Gastrocnemius medialis (tissue), 4 donors: Measurements from ENCODE around the gene CPNE2. TPM values are rescaled to one million over a fixed set of nuclear protein-coding genes. Genes with fewer than 3 reads are reported as not detected.

ENCODE experiments used
- ATAC-seq, 2 donors: fragments of 150-250 bp; one replicate each; pipeline ENCODE4 v1.9.1; 2016
- DNase-seq, 2 donors: peaks; one replicate each; pipeline ENCODE4 v3.0.0-alpha.2; 2019
- H3K27ac ChIP-seq, 4 donors: fragments of 200-600 bp; sonication (generic); 1 replicate in 1 of 4; 2 replicates in 3 of 4; pipeline ENCODE4 v1.5.1; 2016 to 2018; ENCODE audit warnings: mild to moderate bottlenecking in 2 of 4, moderate library complexity in 1 of 4
- H3K27me3 ChIP-seq, 3 donors: fragments of 200-600 bp; sonication (generic) in 2 of 3; 1 replicate in 1 of 3; 2 replicates in 2 of 3; pipeline versions ENCODE4 v1.5.1 to v1.6.0; 2016 to 2019; ENCODE audit warnings: mild to moderate bottlenecking in 1 of 3, moderate library complexity in 1 of 3
- H3K36me3 ChIP-seq, 2 donors: fragments of 200-600 bp; sonication (generic) in 1 of 2; one replicate each; pipeline ENCODE4 v1.5.1; 2017 to 2018
- H3K4me1 ChIP-seq, 2 donors: fragments of 200-600 bp; sonication (generic) in 1 of 2; one replicate each; pipeline ENCODE4 v1.5.1; 2016 to 2017; ENCODE audit warnings: mild to moderate bottlenecking in 2 of 2
- H3K4me3 ChIP-seq, 4 donors: fragments of 200-600 bp; sonication (generic) in 3 of 4; 1 replicate in 1 of 4; 2 replicates in 3 of 4; pipeline ENCODE4 v1.5.1; 2016 to 2019; ENCODE audit warnings: mild to moderate bottlenecking in 2 of 4
- H3K9me3 ChIP-seq, 3 donors: fragments of 200-600 bp; sonication (generic) in 2 of 3; 1 replicate in 1 of 3; 2 replicates in 2 of 3; pipeline ENCODE4 v1.5.1; 2016 to 2019
- CTCF ChIP-seq, 5 experiments: fragments of 450-650 bp in 3 of 5; fragments of 200-600 bp in 2 of 5; sonication (generic) in 2 of 5; IDR thresholded peaks in 4 of 5; conservative IDR thresholded peaks in 1 of 5; 1 replicate in 4 of 5; 2 replicates in 1 of 5; pipeline ENCODE4 v1.5.1; 2016 to 2019; ENCODE audit warnings: antibody characterized with exemption in 5 of 5, mild to moderate bottlenecking in 3 of 5, moderate library complexity in 3 of 5
- POLR2A ChIP-seq, 2 donors: fragments of 450-650 bp; IDR thresholded peaks; one replicate each; pipeline ENCODE4 v1.6.1; 2017; ENCODE audit warnings: antibody characterized with exemption in 2 of 2, mild to moderate bottlenecking in 2 of 2, moderate library complexity in 2 of 2
- in situ Hi-C, 4 donors: fragments of 200-750 bp; cut with MboI; loops; one replicate each; pipeline versions ENCODE4 v1.15.0 to v1.8.0; 2017; ENCODE audit warnings: low sequenced_read_pairs in 4 of 4
- intact Hi-C: fragments of 100-400 bp; cut with DNase I; formaldehyde crosslinking; loops from one replicate; pipeline ENCODE4 v1.15.1; 2023; ENCODE audit warnings: low total_unique reads
- total RNA-seq, 4 donors: library from RNA; depleted of rRNA; stranded (reverse); fragments of >200 nt; gene quantifications; one replicate each; pipeline versions ENCODE4 v1.1.0 to v1.2.3, GENCODE V29; 2016

CPNE2 gene
- total RNA-seq, 4 donors from 2014 or later: 11.7 to 20.0 (median 17.2) TPM

DNA sequence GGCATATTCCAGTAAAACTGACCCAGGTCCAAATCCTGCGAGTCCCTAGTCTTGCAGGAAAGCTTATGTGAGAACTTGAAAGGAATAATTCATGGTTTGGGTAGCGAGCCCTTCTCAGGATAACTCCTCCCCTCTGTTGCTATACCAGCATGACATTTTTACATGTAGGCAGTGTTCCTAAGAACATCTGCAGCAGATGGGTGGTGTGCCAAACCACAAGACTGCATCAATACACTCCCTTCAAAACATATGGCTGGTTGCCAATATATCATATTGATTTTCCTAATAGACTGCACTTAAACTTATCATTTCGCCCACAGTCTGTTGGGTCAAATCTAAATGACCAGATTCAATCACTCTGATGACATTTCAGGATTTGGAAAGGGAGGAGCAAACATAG is 73.6 kb downstream of the CPNE2 start:
- intact Hi-C loops (loop anchor here (5.0 kb wide), 1 partner anchor 84 kb away; no protein-coding TSS in a partner anchor), in situ Hi-C loops (loop anchor here in 2 of 4 donors (5.0 kb wide), 2 partner anchors 79 to 84 kb away; no protein-coding TSS in a partner anchor)
- Histone ChIP-seq H3K9me3 (no peaks in the 10 kb centered on the region), H3K4me1 (no peaks in the 10 kb centered on the region), H3K4me3 (no peak overlapping the region), H3K27me3 (no peaks in the 10 kb centered on the region), H3K36me3 (peaks cover 0 to 62% of the 10 kb centered on the region in 2 donors), H3K27ac (no peak overlapping the region)
- DNase-seq: no peak
- ATAC-seq: no peak
- TF ChIP-seq POLR2A (IDR thresholded peaks at IDR 0.05): no peak
- no peak for TF ChIP-seq CTCF (IDR thresholded peaks at IDR 0.05 in 4 of 5, conservative IDR thresholded peaks at IDR 0.05 in 1 of 5)

GRCh38 chr16:57166451-57166850 is 74.1 kb downstream of the CPNE2 start:
- intact Hi-C loops: loop anchor here (5.0 kb wide), 1 partner anchor 84 kb away; no protein-coding TSS in a partner anchor
- Histone ChIP-seq H3K4me1 (no peaks in the 10 kb centered on the region), H3K36me3 (peaks cover 0 to 67% of the 10 kb centered on the region in 2 donors), H3K27ac (no peak overlapping the region), H3K9me3 (no peaks in the 10 kb centered on the region), H3K27me3 (no peaks in the 10 kb centered on the region), H3K4me3 (no peak overlapping the region)
- DNase-seq (no peak), ATAC-seq (no peak)
- in situ Hi-C loops: loop anchor here in 2 of 4 donors (5.0 kb wide), 2 partner anchors 79 to 84 kb away; no protein-coding TSS in a partner anchor
- no peak for TF ChIP-seq CTCF (IDR thresholded peaks at IDR 0.05 in 4 of 5, conservative IDR thresholded peaks at IDR 0.05 in 1 of 5)
- no peak for TF ChIP-seq POLR2A (IDR thresholded peaks at IDR 0.05)

DNA sequence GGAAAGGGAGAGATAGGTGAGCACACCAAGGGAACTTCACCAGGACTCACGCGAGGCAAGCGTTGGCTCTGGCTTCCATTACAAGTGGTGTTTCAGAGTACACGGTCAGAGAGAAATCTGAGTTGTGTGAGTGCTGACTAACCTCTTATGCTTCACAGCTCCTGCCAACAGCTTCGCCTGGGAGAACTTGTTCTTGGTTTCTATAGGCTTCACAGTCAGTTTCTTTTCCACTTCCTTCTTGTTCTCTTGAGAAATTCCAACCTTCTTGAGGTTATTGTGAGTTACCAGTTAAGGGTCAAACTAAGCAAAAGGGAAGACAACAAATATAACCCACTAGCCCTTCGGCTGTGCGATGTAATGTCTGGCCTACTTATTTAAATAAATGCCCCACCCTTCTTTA is 74.6 kb downstream of the CPNE2 start:
- in situ Hi-C loops (loop anchor here in 2 of 4 donors (5.0 kb wide), 2 partner anchors 80 to 85 kb away; no protein-coding TSS in a partner anchor), intact Hi-C loops (loop anchor here (5.0 kb wide), 1 partner anchor 85 kb away; no protein-coding TSS in a partner anchor)
- Histone ChIP-seq H3K27me3 (no peaks in the 10 kb centered on the region), H3K4me3 (no peak overlapping the region), H3K36me3 (peaks cover 0 to 68% of the 10 kb centered on the region in 2 donors), H3K4me1 (no peaks in the 10 kb centered on the region), H3K27ac (no peak overlapping the region), H3K9me3 (no peaks in the 10 kb centered on the region)
- TF ChIP-seq POLR2A (IDR thresholded peaks at IDR 0.05) (no peak), CTCF (IDR thresholded peaks at IDR 0.05 in 4 of 5, conservative IDR thresholded peaks at IDR 0.05 in 1 of 5) (no peak)
- ATAC-seq (peak in 1 of 2 donors; percentile 51), DNase-seq (no peak)

- ATAC-seq: no peak
- H3K4me1 ChIP-seq: no peaks in the 10 kb centered on the region
- no peak overlapping the region for H3K4me3 ChIP-seq
- in situ Hi-C loops: loop anchor here in 2 of 4 donors (5.0 kb wide), 2 partner anchors 80 to 85 kb away; no protein-coding TSS in a partner anchor
- no peak for DNase-seq
- H3K27ac ChIP-seq: no peak overlapping the region
- intact Hi-C loops: loop anchor here (5.0 kb wide), 1 partner anchor 85 kb away; no protein-coding TSS in a partner anchor
- H3K9me3 ChIP-seq: no peaks in the 10 kb centered on the region
- H3K36me3 ChIP-seq: peaks cover 0 to 68% of the 10 kb centered on the region in 2 donors
- no peaks in the 10 kb centered on the region for H3K27me3 ChIP-seq
- TF ChIP-seq POLR2A (IDR thresholded peaks at IDR 0.05) (no peak), CTCF (IDR thresholded peaks at IDR 0.05 in 4 of 5, conservative IDR thresholded peaks at IDR 0.05 in 1 of 5) (no peak)
Observed at GRCh38 chr16:57167538-57167937, 75.2 kb downstream of the CPNE2 start.
